Endometrial microvascular endothelial cells (primary cell): ENCODE results near the gene SLC22A3. TPM values are rescaled to one million over a fixed set of nuclear protein-coding genes. Genes with fewer than 3 reads are reported as not detected.

Source experiments
- in situ Hi-C: cut with HindIII; loops from 2 replicates; pipeline ENCODE4 v1.10.0; 2017; ENCODE audit warnings: low sequenced_read_pairs, low pct_unique_long_range_greater_than_20kb; ENCODE audit errors: inconsistent ontology term
- total RNA-seq: library from RNA; depleted of rRNA; stranded (reverse); fragments of >200 nt; gene quantifications from one replicate; pipeline ENCODE4 v1.2.3, GENCODE V29; 2015; ENCODE audit errors: inconsistent ontology term

Gene SLC22A3
- total RNA-seq, 1 donor from 2014 or later: not detected

DNA sequence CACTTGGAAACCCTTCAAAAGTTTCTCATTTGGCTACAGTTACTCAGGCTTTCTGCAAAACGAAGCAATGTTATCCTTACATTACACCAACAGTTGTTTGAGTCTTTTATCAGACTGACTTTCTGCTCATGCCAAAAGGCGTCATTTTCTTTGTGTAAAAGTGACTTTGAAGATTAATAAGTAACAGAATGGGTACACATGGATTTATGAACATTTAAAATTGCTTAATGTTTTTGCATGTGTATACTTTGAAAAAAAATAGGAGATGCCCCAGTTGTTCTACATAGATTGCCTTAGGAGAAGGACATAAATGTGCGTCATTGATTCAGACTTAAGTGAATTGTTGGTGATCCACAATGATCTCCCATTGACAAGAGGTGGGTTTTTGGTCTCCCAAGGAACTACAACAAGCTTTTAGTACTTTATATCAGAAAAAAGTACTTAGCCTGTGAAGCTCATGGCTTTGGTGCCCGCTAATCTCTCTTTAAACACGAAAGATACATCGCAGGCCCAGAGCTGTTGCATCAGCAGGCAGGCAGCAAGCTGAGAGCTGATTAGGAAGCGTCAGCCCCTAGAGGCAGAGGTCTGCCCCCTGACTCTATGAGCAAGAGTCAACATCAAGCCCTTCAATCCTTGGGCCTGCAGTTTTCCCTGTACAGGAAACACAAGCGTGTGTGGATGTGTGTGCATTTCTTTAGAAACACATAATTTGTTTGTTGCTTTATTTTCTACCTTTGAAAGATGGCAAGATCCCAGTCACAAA is 45.9 kb downstream of the SLC22A3 start:
- in situ Hi-C loops: no loop called here

DNA sequence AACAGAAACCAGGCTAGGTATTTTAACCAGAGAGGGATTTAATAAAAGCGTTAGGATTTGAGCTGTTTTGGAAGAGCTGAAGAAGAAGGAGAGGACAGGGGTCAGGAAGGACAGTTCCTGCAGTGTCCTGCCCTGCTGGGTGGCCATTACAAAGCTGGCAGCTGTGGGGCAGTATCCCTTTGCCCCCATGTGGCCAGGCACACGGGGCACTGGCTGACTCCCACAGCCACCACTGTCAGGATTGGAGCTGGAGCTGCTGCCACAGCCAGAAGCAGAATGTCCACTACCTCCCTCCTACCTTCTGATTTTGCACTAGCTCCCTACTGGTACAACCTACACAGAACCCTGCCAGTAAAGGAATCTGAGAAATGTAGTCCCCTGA is 46.5 kb downstream of the SLC22A3 start:
- in situ Hi-C loops: no loop called here

DNA sequence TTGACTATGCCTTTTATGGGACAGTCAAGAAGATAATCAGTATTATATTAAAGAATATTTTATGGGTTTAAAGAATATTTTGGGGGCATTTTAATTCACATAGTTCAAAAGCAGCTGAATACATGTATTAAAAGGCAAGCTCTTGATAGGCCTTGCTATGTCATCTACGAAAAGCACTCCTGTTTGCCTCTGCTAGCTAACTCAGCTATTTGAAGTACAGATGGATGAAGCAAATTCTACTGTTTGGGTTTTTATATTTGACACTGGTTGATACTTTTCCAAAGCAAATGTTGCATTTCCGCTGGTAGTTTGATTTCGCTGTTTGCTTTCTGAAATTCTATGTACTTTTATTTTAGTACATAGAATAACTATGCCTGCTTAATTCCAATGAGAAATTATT is 47.0 kb downstream of the SLC22A3 start:
- in situ Hi-C loops: no loop called here

DNA sequence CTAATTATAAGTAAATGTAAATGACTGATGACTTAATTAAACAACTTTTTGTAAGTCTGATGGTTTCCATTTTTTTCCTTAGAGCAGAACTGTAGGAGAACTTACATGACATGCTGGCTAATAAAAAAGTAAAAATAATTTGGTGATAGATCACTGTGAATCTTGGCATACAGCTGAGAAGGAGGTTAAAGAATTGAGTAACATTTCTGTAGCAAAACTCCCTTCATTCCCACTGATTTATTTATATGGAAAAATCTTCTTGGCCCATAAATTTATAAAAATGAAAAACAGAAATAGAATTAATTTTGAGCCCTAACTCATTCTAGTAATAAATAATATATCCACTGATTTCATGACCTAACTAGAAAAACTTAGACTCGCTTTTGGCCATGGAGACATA is 48.1 kb downstream of the SLC22A3 start:
- in situ Hi-C loops: no loop called here

DNA sequence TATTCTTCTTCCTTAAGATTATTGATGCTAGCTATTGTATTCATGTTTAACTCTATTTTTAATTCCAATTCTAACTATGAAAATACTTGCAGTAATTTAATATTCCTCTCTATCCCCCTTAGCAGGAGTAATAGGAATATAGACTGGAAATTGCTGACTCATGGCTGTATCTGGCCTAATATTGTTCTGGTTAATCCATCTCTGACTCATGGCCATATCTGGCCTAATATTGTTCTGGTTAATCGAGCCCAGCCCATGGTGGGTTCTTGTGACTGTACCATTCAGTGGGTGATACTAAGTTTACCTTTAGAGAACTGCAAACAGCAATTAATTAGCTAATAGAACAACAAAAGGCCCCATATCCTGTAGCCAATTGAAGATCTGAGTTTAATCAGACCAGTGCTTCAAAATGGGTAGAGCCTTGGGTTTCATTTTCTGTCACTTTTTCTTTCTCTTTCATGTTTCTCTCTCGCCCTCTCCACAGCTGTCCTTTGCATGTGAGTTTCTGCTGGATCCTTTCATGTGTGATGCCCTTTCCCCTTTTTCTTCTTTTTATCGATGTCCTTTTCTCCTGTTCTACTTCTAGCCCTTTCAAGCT is 50.6 kb downstream of the SLC22A3 start:
- in situ Hi-C loops: no loop called here

DNA sequence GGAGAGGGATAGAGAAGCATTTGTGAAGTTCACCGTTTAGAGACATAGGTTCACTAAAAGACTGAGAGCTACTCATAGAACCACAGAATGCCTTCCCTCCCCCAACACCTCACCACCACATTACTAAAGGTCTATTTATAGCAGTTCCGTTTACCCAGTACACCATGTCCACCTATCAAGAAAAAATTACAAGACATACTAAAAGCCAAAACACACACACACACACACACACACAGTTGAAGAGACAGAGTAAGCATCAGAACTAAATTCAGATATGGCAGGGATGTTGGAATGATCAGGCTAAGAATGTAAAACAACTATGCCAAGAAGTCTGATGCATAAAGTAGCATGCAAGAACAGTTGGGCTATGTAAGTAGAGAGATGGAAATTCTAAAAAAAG is 52.3 kb downstream of the SLC22A3 start:
- in situ Hi-C loops: no loop called here

DNA sequence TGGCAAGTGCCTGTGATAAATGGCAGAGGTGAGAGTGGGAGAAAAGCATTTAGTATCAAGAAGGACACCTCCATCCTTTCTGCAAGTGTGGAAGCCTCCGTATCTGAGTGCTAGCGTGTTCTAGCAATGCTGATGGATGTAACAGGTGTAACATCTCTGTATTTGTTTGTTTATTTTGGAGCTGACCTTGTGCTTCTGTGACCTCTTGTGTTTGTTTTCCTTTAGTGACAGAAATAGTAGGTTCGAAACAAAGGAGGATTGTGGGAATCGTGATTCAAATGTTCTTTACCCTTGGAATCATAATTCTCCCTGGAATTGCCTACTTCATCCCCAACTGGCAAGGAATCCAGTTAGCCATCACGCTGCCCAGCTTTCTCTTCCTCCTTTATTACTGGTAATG is 60.4 kb downstream of the SLC22A3 start:
- in situ Hi-C loops: no loop called here

DNA sequence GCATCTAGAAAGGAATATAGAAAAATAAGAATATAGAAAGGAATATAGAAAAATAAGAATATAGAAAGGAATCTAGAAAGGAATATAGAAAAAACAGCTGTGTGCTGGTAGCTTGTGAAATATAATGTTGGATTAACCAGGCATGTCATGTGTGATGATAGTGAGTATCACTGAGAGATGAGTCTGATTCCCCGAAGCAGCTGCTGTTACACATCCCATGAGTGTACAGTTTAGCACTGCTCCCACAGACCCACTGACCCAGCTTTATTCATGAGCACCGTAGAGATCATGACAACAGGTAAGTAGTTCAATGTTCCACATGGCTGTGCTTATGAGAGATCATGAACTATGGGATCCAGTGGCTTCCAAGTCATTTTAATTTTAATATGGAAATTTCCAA is 64.8 kb downstream of the SLC22A3 start:
- in situ Hi-C loops: no loop called here

DNA sequence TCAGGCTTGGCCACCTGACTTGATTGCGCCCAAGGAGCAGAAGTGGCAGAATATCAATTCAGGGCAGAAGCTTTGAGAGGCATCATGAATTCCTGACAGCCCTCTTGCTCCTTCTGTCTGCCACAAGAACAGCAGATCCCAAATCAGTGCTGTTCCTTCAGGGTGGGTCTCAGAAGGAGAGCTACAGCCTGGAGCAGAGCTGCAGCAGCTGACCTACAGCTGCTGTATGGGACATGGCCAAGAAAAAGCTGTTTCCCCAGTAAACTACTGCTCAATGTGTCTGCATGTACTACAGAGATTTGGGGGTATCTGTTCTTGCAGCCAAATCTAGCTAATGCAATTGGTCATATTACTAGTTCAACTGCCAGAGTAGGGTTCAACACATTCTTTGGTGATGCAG is 69.0 kb downstream of the SLC22A3 start:
- in situ Hi-C loops: no loop called here

DNA sequence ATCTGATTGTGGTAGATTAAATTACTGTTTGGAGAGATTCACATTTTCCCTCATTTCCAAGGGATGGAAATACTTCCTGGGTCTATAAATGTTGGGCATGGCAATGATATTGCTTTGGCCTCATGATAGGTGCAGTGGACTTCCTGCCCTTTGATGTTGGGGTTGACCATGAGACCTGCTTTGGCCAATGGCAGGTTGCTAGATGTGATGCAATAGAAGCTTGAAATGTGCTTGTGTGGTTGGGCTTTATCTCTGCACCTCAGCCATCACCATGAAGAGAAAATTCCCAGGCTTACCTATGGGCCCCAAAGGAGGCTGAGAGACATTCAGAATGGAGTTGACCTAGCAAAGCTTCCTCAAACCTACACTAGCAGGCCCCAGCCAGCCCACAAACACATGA is 69.4 kb downstream of the SLC22A3 start:
- in situ Hi-C loops: no loop called here

DNA sequence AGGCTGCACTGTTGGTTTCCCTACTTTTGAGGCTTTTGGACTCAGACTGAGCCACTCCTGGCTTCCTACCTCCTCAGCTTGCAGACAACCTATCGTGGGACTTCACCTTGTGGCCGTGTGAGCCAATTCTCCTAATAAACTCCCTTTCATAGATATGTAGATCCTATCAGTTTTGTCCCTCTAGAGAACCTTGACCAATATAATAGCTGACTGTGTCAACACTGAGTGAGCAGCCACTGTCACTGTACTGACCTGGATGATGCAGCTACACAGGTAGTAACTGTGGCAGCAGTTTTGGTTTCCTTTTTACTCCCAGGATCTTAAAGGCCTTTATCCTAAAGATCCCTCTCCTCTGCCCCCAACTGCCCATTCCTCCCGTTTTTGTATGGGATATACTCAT is 70.2 kb downstream of the SLC22A3 start:
- in situ Hi-C loops: no loop called here

DNA sequence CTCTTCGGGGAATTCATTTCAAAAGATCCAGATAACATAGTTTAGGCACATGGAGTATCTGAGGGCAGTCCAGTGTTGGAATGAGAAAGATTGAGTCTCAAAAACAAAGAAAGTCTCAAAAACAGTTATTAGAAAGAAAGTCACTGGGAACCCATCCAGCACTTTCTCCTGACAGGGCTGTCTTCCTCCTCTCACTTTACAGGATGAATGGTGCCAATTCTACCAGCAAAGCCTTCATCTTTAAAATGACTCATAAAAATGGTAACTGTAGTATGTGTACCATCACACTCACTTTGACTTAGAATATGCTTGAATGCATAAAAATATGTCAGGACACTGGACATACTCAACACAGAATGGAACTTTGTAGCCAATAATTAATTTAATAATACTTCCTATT is 71.3 kb downstream of the SLC22A3 start:
- in situ Hi-C loops: no loop called here

DNA sequence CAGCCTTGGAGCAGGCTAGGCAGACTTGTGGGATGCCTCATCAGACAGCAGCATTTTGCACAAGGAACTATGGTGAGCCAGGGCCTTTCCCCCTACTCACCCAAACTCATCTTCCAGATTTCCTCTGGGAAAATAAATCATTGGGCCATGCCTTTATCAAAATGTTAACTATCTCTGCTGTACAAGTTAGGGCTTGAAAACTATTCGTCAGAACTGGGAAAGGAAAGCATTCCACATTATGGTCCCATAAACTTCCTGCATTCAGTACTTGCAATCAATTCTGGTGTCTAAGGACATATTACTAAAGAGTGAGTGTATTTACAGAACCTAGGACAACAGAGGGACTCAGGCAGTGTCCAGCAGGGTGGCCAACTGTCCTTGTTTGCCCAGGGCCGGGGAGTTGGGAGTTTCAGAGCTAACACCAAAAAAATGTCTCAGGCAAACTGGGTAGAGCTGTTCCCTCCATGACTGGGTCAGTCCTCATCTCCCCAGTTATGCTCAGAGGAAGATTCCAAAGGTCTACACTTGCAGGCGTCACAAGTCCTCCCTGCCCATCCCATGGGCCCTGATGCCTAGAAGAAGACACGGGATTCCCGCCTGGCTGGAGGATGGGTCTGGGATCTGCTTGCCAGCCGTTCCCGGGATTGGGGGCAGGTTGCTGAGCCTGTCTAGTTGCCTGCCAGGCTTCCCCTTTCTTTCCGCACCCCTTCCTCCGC is 72.2 kb downstream of the SLC22A3 start:
- in situ Hi-C loops: no loop called here

DNA sequence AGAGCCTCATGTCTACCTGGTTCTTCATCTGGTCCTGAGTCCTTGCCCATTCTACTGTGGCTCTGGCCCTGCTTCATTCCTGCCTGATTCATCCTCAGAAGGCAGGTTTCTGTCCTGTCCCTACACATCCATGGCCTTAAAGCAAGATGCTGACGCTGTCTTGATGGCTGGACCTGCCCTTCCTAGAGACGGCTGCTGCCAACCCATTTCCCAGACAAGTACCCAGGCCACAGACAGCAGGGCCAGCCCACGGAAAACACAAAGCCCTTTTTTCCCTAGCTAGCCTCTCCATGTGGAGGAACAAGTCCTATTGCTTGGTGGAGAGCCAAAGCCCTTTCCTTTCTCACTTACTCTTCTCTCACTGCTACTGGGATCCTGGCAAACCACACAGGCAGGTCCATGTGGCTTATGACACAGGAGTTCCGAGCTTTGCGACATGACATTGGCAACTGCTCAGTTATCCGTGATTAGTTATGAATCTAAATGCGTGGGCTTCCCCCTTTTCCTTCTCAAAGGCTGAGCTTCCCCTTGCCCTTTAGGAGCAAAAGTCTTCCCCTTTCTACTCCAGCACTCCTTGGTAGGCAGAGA is 72.9 kb downstream of the SLC22A3 start:
- in situ Hi-C loops: no loop called here

DNA sequence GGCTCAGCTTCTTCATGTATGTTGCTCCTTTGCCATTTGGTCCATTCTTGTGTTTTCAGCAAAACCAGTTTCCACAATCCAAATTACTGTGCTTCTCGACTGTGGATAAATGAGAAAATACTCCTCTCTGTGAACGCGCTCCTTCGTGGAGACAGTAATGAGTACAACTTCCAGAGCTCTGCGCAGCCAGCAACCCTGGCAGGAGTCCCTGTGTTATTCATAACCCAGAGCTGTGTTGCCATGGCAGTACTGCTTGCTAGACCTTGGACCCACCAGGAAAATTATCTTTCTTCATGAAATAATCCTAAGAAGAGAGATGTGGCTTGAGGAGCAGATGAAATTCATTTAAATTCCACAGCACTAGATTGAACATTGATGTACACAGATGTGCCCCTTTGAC is 73.7 kb downstream of the SLC22A3 start:
- in situ Hi-C loops: no loop called here

DNA sequence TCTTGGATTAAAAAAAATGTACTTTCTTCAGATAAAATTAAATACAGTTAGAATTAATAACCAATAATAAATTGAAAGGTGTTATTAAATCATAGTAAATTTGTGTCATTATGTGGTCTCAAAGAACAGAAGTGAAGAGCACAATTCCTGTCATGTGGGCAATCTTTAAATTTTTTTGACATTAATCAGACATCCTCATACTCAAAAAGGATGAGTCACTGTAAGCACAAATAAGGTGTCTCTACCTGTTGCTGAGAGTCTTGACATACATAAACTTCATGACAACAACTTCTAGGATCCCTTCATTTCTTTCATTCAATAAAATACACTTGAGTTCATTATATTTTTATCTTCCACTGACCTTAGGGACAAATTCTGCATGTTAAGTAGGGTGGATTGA is 76.1 kb downstream of the SLC22A3 start:
- in situ Hi-C loops: no loop called here

DNA sequence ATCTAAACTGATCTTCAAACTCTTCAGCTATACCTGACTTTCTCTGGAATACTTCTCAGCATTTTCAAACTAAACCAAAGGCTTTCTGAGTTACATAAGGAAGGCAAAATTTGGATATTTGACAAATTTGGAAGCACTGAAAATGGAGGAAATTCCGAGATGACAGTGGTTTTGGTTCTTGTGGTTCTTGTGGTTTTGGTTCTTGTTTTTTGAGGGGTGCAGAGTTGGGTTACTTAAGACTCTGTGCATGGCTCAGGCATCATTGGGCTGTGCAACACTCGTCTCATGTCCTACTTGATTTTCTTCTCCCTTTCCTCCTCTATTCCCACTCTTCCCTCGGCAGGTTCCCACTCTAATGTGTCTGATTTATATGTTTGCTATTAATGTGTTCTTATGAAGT is 78.0 kb downstream of the SLC22A3 start:
- in situ Hi-C loops: no loop called here

DNA sequence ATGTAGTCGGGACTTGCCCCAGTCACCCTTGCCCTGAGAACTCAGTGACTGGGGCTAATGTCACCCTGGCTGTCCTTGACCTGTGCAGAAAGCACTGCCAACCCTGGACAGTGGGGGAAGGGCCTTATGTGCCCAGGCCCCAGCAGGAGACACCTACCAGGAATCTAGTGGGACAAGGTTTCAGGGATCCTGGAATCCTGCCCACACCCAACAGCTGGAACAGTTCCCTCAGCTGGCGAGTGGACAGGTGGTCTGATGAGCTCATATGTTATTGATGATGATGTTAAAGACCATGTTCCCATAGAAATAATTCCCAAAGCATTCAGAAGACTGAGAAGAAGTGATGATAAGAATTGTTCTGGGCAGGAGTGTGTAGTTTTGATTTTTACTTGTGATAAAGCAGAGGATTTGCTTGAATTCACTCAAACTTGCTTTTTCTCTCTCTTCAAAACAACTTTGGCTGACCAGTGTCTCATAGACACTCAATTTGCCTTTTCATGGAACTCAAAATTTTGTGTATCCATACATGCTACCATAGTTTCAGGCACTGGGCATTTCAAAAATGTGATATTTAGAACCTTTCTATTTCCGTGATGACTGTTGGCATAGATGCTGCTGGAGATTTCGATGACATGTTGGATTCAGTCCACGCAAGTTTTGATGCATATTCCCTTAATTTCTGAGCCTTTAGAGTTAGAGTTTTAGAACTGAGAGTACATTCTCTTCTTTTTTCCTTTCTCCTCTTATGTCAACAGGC is 79.3 kb downstream of the SLC22A3 start:
- in situ Hi-C loops: no loop called here

DNA sequence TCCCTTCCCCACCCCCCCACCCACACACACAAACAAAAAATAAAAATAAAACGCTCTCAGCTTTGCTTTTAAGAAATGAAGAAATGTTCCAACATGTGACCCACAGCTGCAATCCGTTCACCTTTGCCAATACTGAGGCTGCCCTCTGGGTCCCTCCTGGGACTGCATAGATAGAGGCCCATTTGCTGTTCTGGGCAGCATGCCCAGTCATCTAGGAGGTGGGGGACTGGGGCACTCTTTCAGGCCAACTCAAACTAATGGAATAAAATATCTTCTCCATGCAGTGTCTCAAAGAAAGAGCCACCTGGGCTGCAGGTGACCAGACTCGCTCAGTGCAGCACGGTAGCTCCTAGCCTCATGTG is 79.9 kb downstream of the SLC22A3 start:
- in situ Hi-C loops: no loop called here
